ENCODE measurements around the gene ARID1B.

The ARID1B gene

DNA sequence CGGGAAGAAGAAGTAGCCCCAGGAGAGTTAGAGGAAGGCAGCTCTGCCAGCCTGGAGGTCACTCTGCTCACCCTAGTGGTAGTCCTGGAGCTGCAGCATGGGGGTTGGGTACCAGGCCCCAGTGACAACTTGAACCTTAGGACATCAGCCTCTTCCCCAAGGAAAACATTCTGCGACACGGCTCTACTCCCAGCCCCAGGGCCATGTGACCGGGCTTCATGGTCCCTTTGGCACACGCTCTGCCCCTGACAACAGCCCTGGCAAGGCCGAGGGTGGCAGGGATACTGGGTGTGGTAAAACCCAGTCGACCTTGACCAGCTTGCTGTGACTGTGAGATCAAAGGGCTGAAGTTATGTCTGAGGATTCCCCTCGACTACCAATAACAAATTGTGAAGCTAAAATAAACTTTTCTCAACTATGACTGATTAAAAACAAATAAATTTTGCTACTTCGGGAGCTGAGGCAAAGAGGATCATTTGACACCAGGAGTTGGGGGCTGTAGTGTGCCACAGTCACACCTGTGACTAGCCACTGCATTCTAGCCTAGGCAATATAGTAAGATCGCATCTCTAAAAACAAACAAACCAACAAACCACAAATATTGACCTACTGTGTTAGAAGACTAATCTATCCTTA lies 24.4 kb upstream of the ARID1B start:
- H3K9ac ChIP-seq (ENCODE audit: low read length): no peak overlapping the region

DNA sequence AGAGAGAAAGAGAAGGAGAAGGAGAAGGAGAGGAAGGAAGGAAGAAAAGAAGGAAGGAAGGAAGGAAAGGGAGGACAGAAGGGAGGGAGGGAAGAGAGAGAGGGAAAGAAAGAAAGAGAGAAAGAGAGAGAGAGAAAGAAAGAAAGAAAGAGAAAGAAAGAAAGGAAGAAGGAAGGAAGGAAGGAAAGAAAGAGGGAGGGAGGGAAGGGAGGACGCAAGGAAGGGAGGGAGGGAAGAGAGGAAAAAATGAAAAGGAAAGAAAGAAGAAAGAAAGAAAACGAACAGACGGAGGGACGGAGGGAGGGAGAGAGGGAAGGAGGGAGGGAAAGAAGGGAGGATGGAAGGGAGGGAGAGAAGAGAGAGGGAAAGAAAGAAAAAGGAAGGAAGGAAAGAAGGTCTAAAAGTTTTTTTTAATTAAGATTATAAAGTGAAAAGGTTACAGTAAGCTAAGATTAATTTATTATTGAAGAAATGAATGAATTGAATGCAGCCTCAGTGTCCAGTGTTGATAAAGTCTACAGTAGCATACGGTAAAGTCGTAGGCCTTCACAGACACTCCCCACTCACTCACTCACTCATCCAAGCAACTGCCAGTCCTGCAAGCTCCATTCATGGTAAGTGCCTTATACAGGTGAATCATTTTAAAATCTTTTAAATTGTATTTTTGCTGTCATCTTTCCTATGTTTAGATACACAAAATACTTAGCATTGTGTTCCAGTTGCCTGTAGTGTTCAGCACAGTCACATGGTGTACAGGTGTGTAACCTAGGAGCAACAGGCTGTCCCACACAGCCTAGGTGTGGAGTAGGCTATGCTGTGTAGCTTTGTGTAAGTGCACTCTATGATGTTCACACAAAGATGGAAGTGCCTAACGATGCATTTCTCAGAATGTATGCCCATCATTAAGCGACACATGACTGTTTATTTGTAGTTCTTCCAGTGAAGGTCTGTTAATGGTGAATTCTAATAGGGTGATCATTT lies 20.3 kb upstream of the ARID1B start:
- Histone ChIP-seq H3F3A (ENCODE audit: insufficient read depth) (peaks cover 31% of the 10 kb centered on the region), H3K9me2 (replicated peaks; ENCODE audit: insufficient read depth, low read length) (no peaks in the 10 kb centered on the region), H3K9me3 (ENCODE audit: insufficient read depth, low read length) (no peaks in the 10 kb centered on the region), H3K36me3 (ENCODE audit: low read length) (no peaks in the 10 kb centered on the region), H3K27me3 (ENCODE audit: low read length) (no peaks in the 10 kb centered on the region), H3K79me2 (ENCODE audit: insufficient read depth, low read length) (no peaks in the 10 kb centered on the region), H3K4me3 (ENCODE audit: insufficient read depth, low read length, poor library complexity, severe bottlenecking) (no peak overlapping the region), H2AFZ (ENCODE audit: low read depth, low read length, severe bottlenecking) (no peak overlapping the region), H3K4me2 (ENCODE audit: low read depth, low read length, poor library complexity, severe bottlenecking) (no peak overlapping the region), H3K9ac (ENCODE audit: low read length) (no peak overlapping the region), H4K20me1 (ENCODE audit: low read depth, low read length) (no peaks in the 10 kb centered on the region), H3K27ac (ENCODE audit: low read depth, low read length) (no peak overlapping the region)
- TF ChIP-seq EZH2phosphoT487 (conservative IDR thresholded peaks at IDR 0.05; ENCODE audit: low read length) (no peak), CTCF (IDR thresholded peaks at IDR 0.05; ENCODE audit: insufficient read depth, low read length, poor library complexity, severe bottlenecking) (no peak)

More for the DNA sequence above, 24.4 kb upstream of the ARID1B start:
- Histone ChIP-seq H3K36me3 (ENCODE audit: low read length) (no peaks in the 10 kb centered on the region), H3K27ac (ENCODE audit: low read depth, low read length) (0 out of 2 replicates have a peak overlapping the region, but pooled peaks have one; percentile 9), H3K27me3 (ENCODE audit: low read length) (no peaks in the 10 kb centered on the region), H3K9me3 (ENCODE audit: insufficient read depth, low read length) (no peaks in the 10 kb centered on the region), H2AFZ (ENCODE audit: low read depth, low read length, severe bottlenecking) (no peak overlapping the region), H4K20me1 (ENCODE audit: low read depth, low read length) (no peaks in the 10 kb centered on the region), H3K4me3 (ENCODE audit: insufficient read depth, low read length, poor library complexity, severe bottlenecking) (peak overlapping the region; percentile 22), H3K4me2 (ENCODE audit: low read depth, low read length, poor library complexity, severe bottlenecking) (peak overlapping the region; percentile 56), H3F3A (ENCODE audit: insufficient read depth) (peaks cover 25% of the 10 kb centered on the region), H3K9me2 (replicated peaks; ENCODE audit: insufficient read depth, low read length) (no peaks in the 10 kb centered on the region), H3K79me2 (ENCODE audit: insufficient read depth, low read length) (no peaks in the 10 kb centered on the region)
- TF ChIP-seq EZH2phosphoT487 (conservative IDR thresholded peaks at IDR 0.05; ENCODE audit: low read length) (no peak), CTCF (IDR thresholded peaks at IDR 0.05; ENCODE audit: insufficient read depth, low read length, poor library complexity, severe bottlenecking) (peak; percentile 13)

- Histone ChIP-seq H3K36me3 (ENCODE audit: low read length) (no peaks in the 10 kb centered on the region), H3K9me2 (replicated peaks; ENCODE audit: insufficient read depth, low read length) (no peaks in the 10 kb centered on the region), H3F3A (ENCODE audit: insufficient read depth) (peaks cover 24% of the 10 kb centered on the region), H2AFZ (ENCODE audit: low read depth, low read length, severe bottlenecking) (no peak overlapping the region), H3K79me2 (ENCODE audit: insufficient read depth, low read length) (no peaks in the 10 kb centered on the region), H3K9me3 (ENCODE audit: insufficient read depth, low read length) (no peaks in the 10 kb centered on the region), H4K20me1 (ENCODE audit: low read depth, low read length) (no peaks in the 10 kb centered on the region), H3K9ac (ENCODE audit: low read length) (no peak overlapping the region), H3K4me3 (ENCODE audit: insufficient read depth, low read length, poor library complexity, severe bottlenecking) (no peak overlapping the region), H3K4me2 (ENCODE audit: low read depth, low read length, poor library complexity, severe bottlenecking) (no peak overlapping the region), H3K27me3 (ENCODE audit: low read length) (no peaks in the 10 kb centered on the region), H3K27ac (ENCODE audit: low read depth, low read length) (no peak overlapping the region)
- TF ChIP-seq EZH2phosphoT487 (conservative IDR thresholded peaks at IDR 0.05; ENCODE audit: low read length): no peak
- no peak for TF ChIP-seq CTCF (IDR thresholded peaks at IDR 0.05; ENCODE audit: insufficient read depth, low read length, poor library complexity, severe bottlenecking)
These were observed 19.3 kb upstream of the ARID1B start for GRCh38 chr6:156757849-156758248.
